NCI-H345 (cell line): Measurements from ENCODE around the gene SPRY4.
"Not testable (repeated sequence)": the region's sequence is repeated elsewhere in the genome, so short reads cannot be mapped to it uniquely, and the experiment has no call there.

ENCODE experiments used
- DNase-seq: peaks from one replicate; lab custom pipeline; 2025; lab: John Stamatoyannopoulos, UW

Gene SPRY4

DNA sequence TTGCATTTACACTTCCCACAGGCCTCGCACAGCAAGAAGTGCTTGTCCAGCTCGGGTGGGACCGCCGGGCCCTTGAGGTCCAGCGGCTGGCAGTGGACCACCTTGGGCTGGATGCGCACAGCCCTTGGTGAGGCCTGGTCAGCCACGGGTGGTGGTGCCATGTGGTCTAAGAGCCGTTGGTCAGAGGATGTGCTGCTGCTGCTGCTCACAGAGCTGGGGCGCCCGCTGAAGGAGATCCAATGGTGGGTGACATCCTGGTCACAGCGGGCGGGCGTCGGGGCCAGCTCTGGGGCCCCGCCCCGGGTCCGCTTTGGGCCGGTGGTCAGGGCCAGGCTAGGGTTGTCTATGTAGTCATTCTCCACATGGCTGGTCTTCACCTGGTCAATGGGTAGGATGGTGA is 10.2 kb downstream of the SPRY4 start:
- no peak for DNase-seq

DNA sequence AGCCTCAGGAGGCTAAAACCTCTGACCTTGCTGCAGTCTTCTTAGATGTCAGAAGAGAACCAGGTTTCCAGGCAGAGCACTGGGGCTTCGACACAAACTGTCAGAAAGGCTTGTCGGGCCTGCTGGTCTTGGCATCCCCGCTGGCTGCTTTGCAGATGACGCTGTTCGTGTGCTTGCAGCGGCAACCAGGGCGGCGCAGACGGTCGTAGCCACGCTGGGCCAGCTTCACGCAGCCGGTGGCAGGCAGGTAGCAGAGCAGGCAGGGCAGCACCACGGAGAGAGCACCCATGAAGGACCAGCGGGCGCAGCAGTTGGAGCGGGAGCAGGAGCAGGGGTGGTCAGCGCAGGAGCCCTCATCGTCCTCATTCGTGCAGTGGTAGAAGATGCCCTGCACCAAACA is 10.7 kb downstream of the SPRY4 start:
- no peak for DNase-seq

DNA sequence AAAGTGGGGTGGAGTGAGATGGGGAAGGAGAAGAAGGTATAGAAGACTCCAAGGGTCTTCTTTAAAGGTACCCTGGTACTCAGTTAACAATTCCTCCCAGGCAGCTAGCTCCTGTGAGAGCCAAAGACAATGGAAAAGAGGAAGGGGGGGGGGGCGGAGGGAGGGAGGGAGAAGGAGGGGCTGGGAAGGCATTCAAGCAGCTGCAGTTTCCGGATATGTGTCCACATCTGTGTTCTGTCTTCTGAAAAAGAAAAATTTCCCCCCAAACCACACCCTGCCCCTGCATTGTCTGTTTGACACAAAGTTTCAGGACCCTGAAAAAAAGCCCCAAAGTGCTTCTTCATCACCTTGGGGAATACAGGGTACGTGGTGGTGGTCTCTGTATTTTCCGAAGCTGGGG is 11.1 kb downstream of the SPRY4 start:
- no peak for DNase-seq

DNA sequence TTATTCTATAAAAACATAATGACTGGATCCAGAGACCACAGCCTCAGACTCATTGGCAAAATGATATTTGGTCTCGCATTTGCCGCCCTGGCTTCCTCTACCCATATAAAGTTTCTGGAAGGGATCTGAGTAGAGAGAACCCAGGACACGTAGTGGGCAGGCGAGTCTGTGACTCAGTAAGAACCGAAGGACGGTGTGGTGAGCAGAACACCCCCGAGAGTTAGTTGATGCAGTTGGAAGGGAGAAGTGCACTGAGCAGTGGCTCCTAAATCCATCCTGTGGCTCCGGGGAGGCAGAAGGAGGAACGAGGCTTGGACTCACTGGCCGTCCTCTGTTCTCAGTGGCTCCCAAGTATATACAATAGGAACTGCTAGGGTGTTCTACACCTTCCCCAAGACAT is 11.5 kb downstream of the SPRY4 start:
- DNase-seq: no peak

DNA sequence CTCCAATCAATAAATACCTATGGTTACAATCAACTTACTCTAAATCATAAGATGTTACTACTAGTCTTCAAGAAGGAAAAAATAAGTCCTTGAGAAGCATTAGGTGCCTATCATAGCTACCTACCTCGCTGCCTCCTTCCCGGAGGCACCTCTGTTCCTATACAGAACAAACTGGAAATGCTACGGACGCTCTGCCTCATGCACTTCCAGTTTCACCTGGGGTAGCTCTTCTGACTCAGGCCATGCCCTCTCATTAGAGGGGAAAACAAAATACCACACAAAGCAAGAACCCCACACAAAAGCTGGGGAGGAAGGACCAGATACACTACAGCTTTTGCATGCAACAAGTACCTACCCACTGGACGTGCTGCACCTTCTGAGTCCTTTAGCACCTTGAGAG is 12.4 kb downstream of the SPRY4 start:
- no peak for DNase-seq

DNA sequence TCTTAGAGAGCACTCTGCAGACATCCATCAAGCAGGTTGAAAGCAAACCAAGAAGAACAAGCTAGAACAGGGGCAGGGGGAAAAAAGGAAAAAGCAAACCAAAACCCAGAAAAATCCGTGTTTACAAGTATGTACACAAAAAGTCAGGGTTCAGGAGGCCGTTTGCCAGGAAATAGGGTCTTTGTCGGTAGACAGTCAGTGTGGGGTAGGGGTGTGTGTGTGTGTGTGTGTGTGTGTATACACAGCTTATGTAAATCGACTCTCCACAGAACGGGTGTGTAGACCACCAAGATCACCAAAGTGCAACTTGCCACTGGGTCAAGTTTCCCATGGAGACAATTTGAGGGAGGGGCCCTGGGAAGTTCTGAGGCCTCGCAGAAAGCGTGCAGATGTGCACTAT is 13.1 kb downstream of the SPRY4 start:
- no peak for DNase-seq

DNA sequence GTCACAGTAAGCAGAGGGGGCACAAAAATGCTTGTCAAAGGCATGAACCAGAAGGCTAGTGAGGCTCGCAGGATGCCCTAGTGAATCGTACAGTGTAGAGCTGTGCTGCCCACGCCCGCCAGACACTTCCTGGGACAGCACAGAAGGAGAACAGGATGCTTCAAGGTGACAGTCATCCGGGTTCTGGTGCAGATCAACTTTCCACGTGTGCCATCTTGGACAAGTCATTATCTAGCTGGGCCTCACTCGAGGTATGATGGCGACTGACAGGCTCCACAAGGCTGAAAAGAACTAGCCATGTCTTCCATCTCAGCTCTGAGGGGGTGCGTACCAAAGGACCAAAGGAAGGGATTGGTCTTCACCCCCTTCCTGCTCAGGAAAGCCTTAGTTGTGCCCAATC is 14.0 kb downstream of the SPRY4 start:
- DNase-seq: no peak

DNA sequence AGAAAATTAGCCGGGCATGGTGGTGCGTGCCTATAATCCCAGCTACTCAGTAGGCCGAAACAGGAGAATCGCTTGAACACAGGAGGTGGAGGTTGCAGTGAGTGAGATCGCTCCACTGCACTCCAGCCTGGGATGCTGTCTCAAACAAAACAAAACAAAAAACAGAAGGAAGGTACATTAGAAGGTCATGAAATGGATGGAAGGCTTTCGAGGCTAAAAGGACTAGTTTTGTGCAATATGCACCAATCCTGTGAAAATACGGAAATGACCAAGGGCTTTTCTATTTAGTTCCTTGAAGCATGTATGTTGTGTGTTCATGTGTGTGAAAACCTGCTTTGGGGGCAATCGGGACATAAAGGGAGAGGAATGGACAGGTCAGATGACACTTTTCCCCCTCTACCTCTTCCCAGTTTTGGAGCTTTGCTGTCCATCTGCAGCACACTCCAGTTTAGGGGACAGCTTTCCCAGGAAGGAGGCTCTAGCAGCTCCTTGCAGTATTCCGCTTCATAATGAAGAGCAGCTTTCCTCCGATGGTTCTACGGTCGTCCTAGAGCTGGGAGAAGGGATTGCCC is 15.0 kb downstream of the SPRY4 start:
- DNase-seq: no peak

DNA sequence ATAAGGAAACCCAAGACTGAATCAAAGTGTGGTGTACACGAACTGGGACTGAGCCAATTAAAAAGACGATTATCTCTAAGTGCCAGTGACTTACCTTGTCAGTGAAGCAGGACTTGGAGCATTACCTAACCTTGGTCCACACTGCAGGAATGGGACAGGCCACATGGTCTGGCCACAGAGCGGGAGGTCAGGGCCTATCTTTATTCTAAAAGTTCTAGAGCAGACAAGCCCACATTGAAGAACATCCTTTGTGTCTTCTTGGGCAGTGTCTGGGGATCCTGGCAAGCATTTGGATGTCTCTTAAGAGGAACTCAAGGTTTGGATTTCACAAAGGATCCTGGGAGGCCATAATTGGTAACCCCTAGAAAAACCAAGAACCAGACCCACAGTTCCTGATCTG is 16.5 kb downstream of the SPRY4 start:
- DNase-seq: no peak

DNA sequence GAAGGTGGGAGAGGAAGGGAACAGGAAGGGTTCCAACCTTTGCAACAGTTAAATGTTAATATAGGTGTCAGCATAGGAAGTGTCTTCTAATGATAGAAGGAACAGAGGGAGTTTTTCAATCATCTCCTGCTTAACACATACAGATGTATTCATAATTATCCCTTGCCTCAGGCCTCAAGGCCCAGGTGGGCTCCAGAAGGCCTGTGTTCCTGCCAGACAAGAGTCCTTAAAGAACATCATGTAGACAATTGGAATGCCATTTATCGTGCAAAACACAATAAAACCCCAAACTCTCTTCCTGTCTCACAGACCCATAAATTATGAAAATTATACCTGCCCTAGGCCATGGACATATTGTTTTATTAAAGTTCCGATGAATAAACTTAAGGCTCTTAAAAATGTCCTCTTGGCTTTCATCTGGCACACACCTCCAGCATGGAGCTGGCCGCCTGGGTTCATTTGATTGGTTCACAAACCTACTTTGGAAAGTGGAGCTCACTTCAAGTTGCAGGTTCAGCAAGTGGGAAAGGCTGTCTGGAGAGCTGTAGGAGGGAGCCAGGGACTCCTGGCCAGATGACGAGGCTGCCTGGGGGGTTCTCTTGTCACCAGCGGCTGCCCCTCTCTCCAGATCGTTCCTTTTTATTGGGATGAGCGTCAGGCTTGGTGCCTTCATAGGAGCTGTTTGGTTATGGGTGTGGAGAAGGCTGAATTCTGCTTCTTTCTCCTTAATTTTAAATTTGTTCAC is 17.5 kb downstream of the SPRY4 start:
- DNase-seq: no peak

DNA sequence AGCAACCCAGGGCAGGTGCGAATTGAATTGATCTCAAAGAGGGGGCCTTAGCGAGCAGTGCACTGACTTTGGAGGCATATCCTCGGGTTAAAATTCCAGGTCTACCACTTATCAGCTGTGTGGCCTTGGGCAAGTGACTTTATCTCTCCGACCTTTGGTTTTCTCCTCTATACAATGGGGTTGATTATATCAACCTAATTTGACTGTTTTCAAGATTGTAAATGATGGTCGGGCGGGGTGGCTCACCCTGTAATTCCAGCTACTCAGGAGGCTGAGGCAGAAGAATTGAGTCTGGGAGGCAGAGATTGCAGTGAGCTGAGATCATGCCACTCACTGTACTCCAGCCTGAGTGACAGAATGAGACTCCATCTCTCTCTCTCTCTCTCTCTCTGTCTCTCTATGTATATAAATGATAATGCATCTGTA is 18.7 kb downstream of the SPRY4 start:
- DNase-seq: no peak

DNA sequence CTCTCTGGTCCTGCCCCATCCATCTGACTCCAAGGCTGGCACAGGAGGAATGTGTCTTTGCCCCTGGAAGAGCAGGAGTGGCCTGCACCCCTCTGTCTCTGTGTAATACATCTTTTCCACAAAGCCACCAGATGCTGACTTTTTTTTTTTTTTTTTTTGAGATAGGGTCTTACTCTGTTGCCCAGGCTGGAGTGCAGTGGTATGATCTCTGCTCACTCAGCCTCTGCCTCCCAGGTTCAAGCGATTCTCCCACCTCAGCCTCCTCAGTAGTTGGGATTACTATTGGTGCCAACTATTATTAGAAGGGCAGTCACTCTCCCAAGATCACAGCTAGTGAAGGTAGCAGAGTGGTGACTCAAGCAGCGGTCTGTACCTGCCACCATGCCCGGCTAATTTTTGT is 19.6 kb downstream of the SPRY4 start:
- DNase-seq: no peak

DNA sequence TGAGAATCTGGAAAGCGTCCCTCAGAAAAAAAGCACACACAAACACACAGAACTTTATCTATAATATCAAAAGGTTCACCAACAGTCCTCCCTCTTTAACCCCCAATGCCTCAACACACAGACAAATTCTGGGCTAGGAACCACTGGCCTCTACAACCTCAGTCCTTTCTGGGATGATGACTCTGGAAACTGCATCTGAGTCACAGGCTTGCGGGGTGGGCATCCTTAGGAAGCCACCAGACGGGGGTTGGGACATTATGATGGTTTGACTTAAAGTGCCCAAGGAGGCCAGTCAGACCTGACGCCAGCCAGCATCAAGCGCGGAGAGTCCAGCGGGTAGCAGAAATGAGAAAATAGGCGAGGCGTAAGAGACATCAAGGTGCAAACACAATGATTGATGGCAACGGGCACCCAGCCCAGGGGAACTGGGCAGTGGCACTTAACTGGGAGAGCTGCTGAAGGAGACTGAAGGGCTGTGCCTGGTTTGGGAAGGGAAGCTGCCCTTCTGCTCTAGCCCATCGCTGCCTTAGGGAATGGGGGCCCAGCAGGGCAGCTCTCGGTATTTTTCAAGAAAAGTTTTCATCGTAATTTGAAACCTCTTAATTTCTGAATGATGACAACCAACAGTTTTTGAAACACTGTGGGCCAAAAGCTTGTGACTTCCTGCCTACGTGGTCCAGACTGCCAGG is 20.7 kb downstream of the SPRY4 start:
- DNase-seq: no peak

DNA sequence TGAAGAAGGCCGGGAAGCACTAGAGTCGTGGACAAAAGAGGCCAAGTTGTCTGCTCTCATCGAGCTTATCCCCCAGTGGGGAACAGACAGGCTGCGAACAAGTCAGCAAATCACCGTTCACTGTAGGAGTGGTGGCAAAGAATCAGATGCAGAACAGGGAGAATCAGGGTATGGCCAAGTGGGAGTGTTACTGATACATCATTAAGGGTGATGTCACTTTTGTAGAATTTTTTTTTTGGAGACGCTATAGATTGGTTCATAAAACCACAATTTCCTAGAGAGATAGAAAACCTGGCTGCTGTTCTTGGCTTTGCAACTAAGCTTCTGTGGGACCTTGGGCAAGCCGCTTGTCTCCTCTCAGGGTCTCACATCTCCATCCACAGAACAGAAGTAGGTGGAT is 21.3 kb downstream of the SPRY4 start:
- DNase-seq: no peak

DNA sequence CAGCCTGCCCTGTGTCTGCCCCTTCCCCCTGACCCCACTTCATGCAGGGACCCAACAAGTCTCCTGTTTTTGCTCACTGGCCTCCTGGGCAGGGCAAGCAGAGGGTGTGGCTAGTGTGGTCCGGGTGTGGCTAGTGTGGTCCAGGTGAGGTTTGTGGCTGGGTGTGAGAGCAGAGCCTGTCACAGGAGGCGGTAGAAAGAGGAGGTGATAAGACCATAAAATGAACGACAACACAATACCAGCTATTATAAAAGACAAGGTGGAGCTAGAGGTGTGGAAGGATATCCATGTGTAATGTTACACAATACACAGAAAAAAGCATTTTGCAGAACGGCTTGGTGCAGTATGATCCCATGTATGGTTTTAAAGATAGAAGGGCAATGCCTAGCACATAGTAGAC is 23.3 kb downstream of the SPRY4 start:
- no peak for DNase-seq

DNA sequence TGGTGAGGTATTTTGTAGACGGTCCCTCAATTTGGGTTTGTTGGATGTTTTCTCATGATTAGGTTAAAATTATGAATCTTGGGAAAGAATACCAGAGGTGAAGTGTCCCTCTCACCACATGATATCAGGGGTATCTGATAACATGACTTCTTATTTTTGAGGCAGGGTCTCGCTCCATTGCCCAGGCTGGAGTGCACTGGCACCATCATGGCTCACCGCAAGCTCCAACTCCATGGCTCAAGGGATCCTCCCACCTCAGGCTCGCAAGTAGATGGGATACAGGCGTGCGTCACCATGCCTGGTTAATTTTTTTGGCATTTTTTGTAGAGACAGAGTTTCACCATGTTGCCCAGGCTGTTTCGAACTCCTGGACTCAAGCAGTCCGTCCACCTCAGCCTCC is 24.1 kb downstream of the SPRY4 start:
- DNase-seq: no peak

DNA sequence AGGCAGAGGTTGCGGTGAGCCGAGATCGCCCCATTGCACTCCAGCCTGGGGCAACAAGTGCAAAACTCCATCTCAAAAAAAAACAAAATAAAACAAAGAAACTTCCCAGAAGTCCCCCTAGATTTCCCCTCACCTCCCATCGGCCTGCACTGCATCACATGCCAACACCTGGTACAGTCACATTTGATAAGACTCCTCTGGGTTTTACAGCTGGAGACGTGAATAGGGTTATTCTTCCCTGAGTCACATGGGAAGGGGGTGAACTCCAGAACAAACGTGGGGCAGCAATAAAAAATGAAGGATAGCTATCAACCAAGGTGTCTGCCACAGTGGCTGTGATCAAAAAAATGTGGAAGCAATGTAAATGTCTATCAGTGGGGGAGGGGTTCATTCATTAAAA is 26.0 kb downstream of the SPRY4 start:
- no peak for DNase-seq

DNA sequence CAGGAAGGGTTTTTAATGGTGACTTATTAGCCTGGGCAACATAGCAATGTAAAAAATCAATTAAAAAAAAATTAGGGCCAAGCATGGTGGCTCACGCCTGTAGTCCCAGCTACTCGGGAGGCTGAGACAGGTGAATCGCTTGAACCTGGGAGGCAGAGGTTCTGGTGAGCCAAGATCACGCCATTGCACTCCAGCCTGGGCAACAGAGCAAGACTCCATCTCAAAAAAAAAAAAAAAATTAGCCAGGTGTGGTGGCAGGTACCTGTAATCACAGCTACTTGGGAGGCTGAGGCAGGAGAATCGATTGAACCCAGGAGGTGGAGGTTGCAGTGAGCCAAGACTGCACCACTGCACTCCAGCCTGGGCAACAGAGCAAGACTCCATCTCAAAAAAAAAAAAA is 27.0 kb downstream of the SPRY4 start:
- not testable (repeated sequence) for DNase-seq

DNA sequence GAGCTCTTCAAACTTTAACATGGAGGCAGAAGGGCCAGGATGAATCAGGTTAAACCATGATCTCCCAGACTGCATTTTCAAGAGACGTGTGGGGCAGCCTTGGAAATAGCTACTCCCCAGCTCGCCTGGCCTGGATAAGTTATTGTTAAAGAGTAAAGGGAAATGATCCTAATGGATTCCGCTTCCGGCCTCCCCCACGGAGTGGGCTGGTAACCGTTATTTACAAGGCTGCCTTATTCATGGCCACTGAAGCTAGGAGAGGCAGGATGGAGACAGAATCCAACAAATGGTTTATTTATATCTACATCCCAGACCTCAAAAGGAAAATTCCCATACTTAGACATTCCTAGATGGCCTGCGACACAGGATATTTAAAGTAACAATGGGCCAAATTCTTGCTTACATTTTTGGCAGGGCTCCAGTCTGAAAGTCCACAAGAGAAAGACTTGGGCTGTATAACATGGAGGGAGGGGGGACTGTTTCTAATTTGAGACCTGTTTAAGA is 27.9 kb downstream of the SPRY4 start:
- no peak for DNase-seq

DNA sequence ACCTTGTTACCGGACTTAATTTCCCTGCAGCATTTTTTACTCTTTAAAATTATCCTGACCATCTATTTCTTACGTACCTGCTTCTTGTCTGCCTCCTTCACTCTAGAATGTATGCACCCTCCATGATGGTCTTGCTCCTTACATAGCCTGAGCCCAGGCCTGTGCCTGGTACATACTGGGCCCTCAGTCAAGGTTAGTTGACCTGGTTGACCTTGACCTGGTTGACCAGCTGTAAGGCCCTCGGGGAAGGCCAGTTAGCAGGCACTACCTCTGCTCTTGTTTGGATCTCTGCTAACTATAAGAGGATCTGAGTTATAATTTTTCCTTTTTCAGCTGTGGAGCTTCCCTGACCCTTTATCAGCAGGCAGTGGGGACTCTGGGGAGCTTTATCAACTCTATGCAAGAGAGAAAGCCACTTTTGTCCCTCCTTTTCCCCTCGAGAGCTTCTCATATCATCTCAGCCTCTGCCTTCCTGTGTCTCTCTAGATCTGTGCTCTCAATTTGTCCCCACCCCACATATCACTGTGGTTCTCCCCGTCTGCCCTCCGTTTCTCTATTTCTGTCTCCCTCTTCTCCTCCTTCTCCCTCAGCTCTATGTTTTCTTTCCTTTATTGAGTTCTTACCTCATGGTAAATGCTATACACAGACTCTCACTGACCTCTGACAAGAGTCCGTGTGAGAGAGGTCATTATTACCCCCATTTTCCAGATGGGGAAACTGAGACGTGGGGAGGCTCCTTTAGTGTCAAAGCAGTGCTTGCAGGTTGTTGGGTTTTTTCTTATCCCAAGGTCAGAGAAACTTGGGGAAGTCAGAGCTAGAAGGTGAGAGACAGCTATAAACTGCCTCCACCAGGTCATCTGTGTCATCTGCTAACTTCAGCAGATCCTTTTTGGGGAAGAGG is 28.6 kb downstream of the SPRY4 start:
- DNase-seq: no peak

DNA sequence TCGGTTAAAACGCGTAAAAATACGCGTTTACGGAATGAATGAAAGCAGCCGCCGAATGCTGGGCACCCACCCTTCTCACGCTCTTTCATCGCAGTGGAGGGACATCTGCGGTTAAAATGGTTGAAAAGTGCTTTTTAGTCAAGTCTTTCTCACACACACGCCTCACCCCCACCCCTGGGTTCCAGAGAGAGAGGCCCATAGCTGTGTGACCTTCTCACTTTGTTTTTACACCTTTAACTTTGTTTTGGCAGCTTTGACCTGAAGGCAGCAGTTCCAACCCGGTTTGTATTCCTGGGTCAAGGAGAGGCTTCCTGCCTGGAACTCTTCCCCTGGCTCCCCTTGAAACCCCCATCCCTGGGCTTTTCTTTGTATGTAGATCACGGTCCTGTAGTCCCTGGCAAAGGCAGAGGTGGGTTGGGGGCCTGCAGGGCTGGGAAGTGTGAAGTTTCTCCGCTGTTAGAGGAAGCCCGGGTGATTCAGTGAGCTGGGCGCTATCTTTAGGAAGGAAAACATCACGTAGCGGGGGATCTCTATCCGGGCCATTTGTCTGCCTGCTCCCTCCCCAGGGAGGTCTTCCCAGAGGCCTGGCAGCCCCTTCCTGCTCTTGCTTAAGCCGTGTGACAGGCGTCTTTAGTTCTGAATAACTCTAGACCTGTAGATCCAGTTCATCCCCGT is 29.6 kb downstream of the SPRY4 start:
- no peak for DNase-seq

DNA sequence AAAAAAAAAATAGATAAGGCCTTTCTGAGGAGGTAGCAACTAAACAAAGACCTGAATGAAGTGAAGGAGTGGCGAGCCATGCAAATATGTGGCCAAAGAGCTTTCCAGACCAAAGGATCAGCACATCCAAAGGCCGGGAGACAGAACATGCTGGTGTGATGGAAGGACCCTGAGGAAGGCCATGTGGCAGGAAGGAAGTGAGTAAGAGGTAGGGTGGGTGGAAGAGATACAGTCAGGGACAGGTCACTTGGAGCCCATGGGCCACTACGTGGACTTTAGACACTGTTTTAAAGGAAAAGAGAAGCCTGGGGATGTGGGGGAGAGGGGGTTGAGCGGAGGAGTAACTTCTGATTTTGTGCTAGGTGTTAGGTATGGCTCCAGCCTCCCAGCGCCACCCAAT is 31.3 kb downstream of the SPRY4 start:
- DNase-seq: no peak
